Activated CD4-positive, alpha-beta T cell treated with anti-CD3 and anti-CD28 coated beads, Interleukin-2, amount 10 ng/mL, durations not matched to agents 7 days and 5 days (primary cell): ENCODE data around the gene CASKIN1. TPM values are rescaled to one million over a fixed set of nuclear protein-coding genes. Genes with fewer than 3 reads are reported as not detected.

Source experiments
- CTCF ChIA-PET: fragments of 350-600 bp; sonication (Branson Sonifier 250); formaldehyde crosslinking; loops from one replicate; lab custom pipeline; 2021; ENCODE audit warnings: antibody characterized with exemption; lab: Charles Lee
- POLR2A ChIA-PET: fragments of 350-600 bp; sonication (Branson Sonifier 250); formaldehyde crosslinking; loops from one replicate; lab custom pipeline; 2021; ENCODE audit warnings: antibody characterized with exemption; lab: Charles Lee
- DNase-seq: peaks from one replicate; pipeline ENCODE4 v3.0.0-alpha.2; 2020
- H3K27ac Mint-ChIP-seq: one replicate; pipeline ENCODE4 v1.8.0; 2021; ENCODE audit warnings: mild to moderate bottlenecking, moderate library complexity, mixed read lengths
- H3K27me3 Mint-ChIP-seq: one replicate; pipeline ENCODE4 v1.8.0; 2021; ENCODE audit warnings: mixed read lengths
- H3K36me3 Mint-ChIP-seq: one replicate; pipeline ENCODE4 v1.8.0; 2021; ENCODE audit warnings: low read depth, mixed read lengths
- H3K4me1 Mint-ChIP-seq: one replicate; pipeline ENCODE4 v1.8.0; 2021; ENCODE audit warnings: mixed read lengths
- H3K4me3 Mint-ChIP-seq: one replicate; pipeline ENCODE4 v1.8.0; 2021; ENCODE audit warnings: mild to moderate bottlenecking, moderate library complexity, mixed read lengths
- H3K9me3 Mint-ChIP-seq: one replicate; pipeline ENCODE4 v1.8.0; 2021; ENCODE audit warnings: mixed read lengths
- total RNA-seq, 2 experiments: library from RNA; stranded (reverse); gene quantifications; one replicate each; pipeline ENCODE4 v1.2.3, GENCODE V29; 2021

CASKIN1 gene
- total RNA-seq, 2 experiments from 2014 or later: 0.07 to 0.19 TPM

GRCh38 chr16:2237493-2238149 is 41.2 kb upstream of the CASKIN1 start:
- peaks cover 3% of the 10 kb centered on the region for H3K4me1 Mint-ChIP-seq
- no peaks in the 10 kb centered on the region for H3K9me3 Mint-ChIP-seq
- no peak overlapping the region for H3K4me3 Mint-ChIP-seq
- no peak for DNase-seq
- H3K27me3 Mint-ChIP-seq: no peaks in the 10 kb centered on the region
- POLR2A ChIA-PET: no interaction called here
- CTCF ChIA-PET: no interaction called here
- H3K27ac Mint-ChIP-seq: no peak overlapping the region
- peaks cover 11% of the 10 kb centered on the region for H3K36me3 Mint-ChIP-seq

GRCh38 chr16:2237102-2237482 is 40.7 kb upstream of the CASKIN1 start:
- no peaks in the 10 kb centered on the region for H3K4me1 Mint-ChIP-seq
- no peak overlapping the region for H3K4me3 Mint-ChIP-seq
- no peaks in the 10 kb centered on the region for H3K9me3 Mint-ChIP-seq
- no peaks in the 10 kb centered on the region for H3K27me3 Mint-ChIP-seq
- ChIA-PET CTCF (interaction anchor here (1.5 kb wide), 1 partner anchor 15 kb away, joined by 5 read pairs; the partner anchor contains the start of gene ECI1), POLR2A (no interaction called here)
- no peak overlapping the region for H3K27ac Mint-ChIP-seq
- DNase-seq: no peak
- peaks cover 7% of the 10 kb centered on the region for H3K36me3 Mint-ChIP-seq

- CTCF ChIA-PET: interaction anchor here (1.0 to 1.5 kb wide), 2 partner anchors 15 to 19 kb away, joined by 3 to 5 read pairs; partner anchors contain the start of gene ECI1
- H3K36me3 Mint-ChIP-seq: peaks cover 7% of the 10 kb centered on the region
- no peaks in the 10 kb centered on the region for H3K4me1 Mint-ChIP-seq
These were observed 40.1 kb upstream of the CASKIN1 start, which contains the start of gene DNASE1L2 for GRCh38 chr16:2236337-2237101. Gene DNASE1L2, plus strand, starts transcription at chr16:2236444. Its CDS starts 373 bp downstream, at chr16:2236817.

GRCh38 chr16:2235695-2236336 is 39.4 kb upstream of the CASKIN1 start:
- H3K36me3 Mint-ChIP-seq: peaks cover 7% of the 10 kb centered on the region
- POLR2A ChIA-PET: no interaction called here

More at GRCh38 chr16:2236337-2237101, 40.1 kb upstream of the CASKIN1 start, which contains the start of gene DNASE1L2:
- H3K27me3 Mint-ChIP-seq: no peaks in the 10 kb centered on the region
- H3K9me3 Mint-ChIP-seq: no peaks in the 10 kb centered on the region
- POLR2A ChIA-PET: no interaction called here
- no peak within 1 kb of the TSS for H3K27ac Mint-ChIP-seq
- no peak for DNase-seq
- no peak within 1 kb of the TSS for H3K4me3 Mint-ChIP-seq

GRCh38 chr16:2235234-2235651 is 38.8 kb upstream of the CASKIN1 start:
- no peaks in the 10 kb centered on the region for H3K4me1 Mint-ChIP-seq
- H3K9me3 Mint-ChIP-seq: no peaks in the 10 kb centered on the region
- ChIA-PET POLR2A (no interaction called here), CTCF (no interaction called here)
- H3K36me3 Mint-ChIP-seq: peaks cover 7% of the 10 kb centered on the region
- no peak overlapping the region for H3K4me3 Mint-ChIP-seq
- H3K27ac Mint-ChIP-seq: no peak overlapping the region
- DNase-seq: no peak
- H3K27me3 Mint-ChIP-seq: no peaks in the 10 kb centered on the region

More at GRCh38 chr16:2235695-2236336, 39.4 kb upstream of the CASKIN1 start:
- H3K27ac Mint-ChIP-seq: no peak overlapping the region
- CTCF ChIA-PET: interaction anchor here (1.0 to 1.5 kb wide), 2 partner anchors 16 to 19 kb away, joined by 3 to 5 read pairs; partner anchors contain the start of gene ECI1
- no peaks in the 10 kb centered on the region for H3K27me3 Mint-ChIP-seq
- H3K4me1 Mint-ChIP-seq: no peaks in the 10 kb centered on the region
- DNase-seq: no peak
- no peak overlapping the region for H3K4me3 Mint-ChIP-seq
- no peaks in the 10 kb centered on the region for H3K9me3 Mint-ChIP-seq

- POLR2A ChIA-PET: no interaction called here
- Mint-ChIP-seq H3K4me3 (no peak overlapping the region), H3K27me3 (no peaks in the 10 kb centered on the region), H3K27ac (no peak overlapping the region), H3K9me3 (no peaks in the 10 kb centered on the region), H3K36me3 (peaks cover 11% of the 10 kb centered on the region), H3K4me1 (no peaks in the 10 kb centered on the region)
- CTCF ChIA-PET: no interaction called here
- no peak for DNase-seq
These were observed 38.4 kb upstream of the CASKIN1 start for GRCh38 chr16:2234813-2235170.

GRCh38 chr16:2233872-2234812 is 37.7 kb upstream of the CASKIN1 start:
- ChIA-PET CTCF (no interaction called here), POLR2A (no interaction called here)
- DNase-seq: no peak
- Mint-ChIP-seq H3K27me3 (no peaks in the 10 kb centered on the region), H3K4me3 (no peak overlapping the region), H3K36me3 (peaks cover 10% of the 10 kb centered on the region), H3K4me1 (no peaks in the 10 kb centered on the region), H3K9me3 (no peaks in the 10 kb centered on the region), H3K27ac (no peak overlapping the region)

- H3K9me3 Mint-ChIP-seq: no peaks in the 10 kb centered on the region
- H3K4me3 Mint-ChIP-seq: no peak overlapping the region
- H3K4me1 Mint-ChIP-seq: no peaks in the 10 kb centered on the region
- ChIA-PET CTCF (no interaction called here), POLR2A (no interaction called here)
- H3K36me3 Mint-ChIP-seq: peaks cover 10% of the 10 kb centered on the region
- no peaks in the 10 kb centered on the region for H3K27me3 Mint-ChIP-seq
- no peak for DNase-seq
- no peak overlapping the region for H3K27ac Mint-ChIP-seq
These were observed 36.8 kb upstream of the CASKIN1 start for GRCh38 chr16:2233046-2233775.

- H3K27ac Mint-ChIP-seq: no peak overlapping the region
- no peak overlapping the region for H3K4me3 Mint-ChIP-seq
- no peaks in the 10 kb centered on the region for H3K9me3 Mint-ChIP-seq
- ChIA-PET POLR2A (no interaction called here), CTCF (no interaction called here)
- no peak for DNase-seq
- H3K4me1 Mint-ChIP-seq: no peaks in the 10 kb centered on the region
- no peaks in the 10 kb centered on the region for H3K27me3 Mint-ChIP-seq
- peaks cover 10% of the 10 kb centered on the region for H3K36me3 Mint-ChIP-seq
These were observed 35.9 kb upstream of the CASKIN1 start for GRCh38 chr16:2232094-2232990.

GRCh38 chr16:2231016-2231931 is 34.9 kb upstream of the CASKIN1 start:
- DNase-seq: no peak
- no peaks in the 10 kb centered on the region for H3K27me3 Mint-ChIP-seq
- no peaks in the 10 kb centered on the region for H3K9me3 Mint-ChIP-seq
- H3K36me3 Mint-ChIP-seq: peaks cover 10% of the 10 kb centered on the region
- ChIA-PET CTCF (interaction anchor here (1.2 kb wide), 1 partner anchor 7 kb away, joined by 3 read pairs; no protein-coding TSS in a partner anchor), POLR2A (no interaction called here)
- peaks cover 3% of the 10 kb centered on the region for H3K4me1 Mint-ChIP-seq
- no peak overlapping the region for H3K4me3 Mint-ChIP-seq
- no peak overlapping the region for H3K27ac Mint-ChIP-seq
